NT2/D1 (cell line): ENCODE data around the gene AGXT.

Experiments
- DNase-seq: peaks from one replicate; pipeline ENCODE4 v3.0.0-alpha.2; 2011; ENCODE audit warnings: low read depth, low spot score
- H3K27me3 ChIP-seq: 2 replicates; pipeline ENCODE4 v1.6.0; 2011; ENCODE audit warnings: mild to moderate bottlenecking; ENCODE audit not compliant: insufficient read length, insufficient read depth
- H3K36me3 ChIP-seq: 2 replicates; pipeline ENCODE4 v1.6.1; 2011; ENCODE audit warnings: mild to moderate bottlenecking, low read length, mixed read lengths; ENCODE audit not compliant: insufficient read depth, insufficient read length
- H3K4me1 ChIP-seq: 2 replicates; pipeline ENCODE4 v1.5.1; 2011; ENCODE audit not compliant: insufficient read depth, insufficient read length
- H3K4me3 ChIP-seq: 2 replicates; pipeline ENCODE4 v1.5.1; 2011; ENCODE audit warnings: low read depth; ENCODE audit not compliant: insufficient read length
- H3K9ac ChIP-seq: 2 replicates; pipeline ENCODE4 v1.6.0; 2011; ENCODE audit warnings: low read depth; ENCODE audit not compliant: insufficient read length
- H3K9me3 ChIP-seq: 2 replicates; pipeline ENCODE4 v1.5.1; 2011; ENCODE audit warnings: mild to moderate bottlenecking, low read length; ENCODE audit not compliant: insufficient read depth
- SUZ12 ChIP-seq: IDR thresholded peaks from 2 replicates; pipeline ENCODE4 v1.6.1; 2011; ENCODE audit not compliant: insufficient read length, insufficient read depth; ENCODE audit errors: extremely low read depth
- YY1 ChIP-seq: IDR thresholded peaks from 2 replicates; pipeline ENCODE4 v1.6.1; 2011; ENCODE audit not compliant: insufficient read length, insufficient read depth
- ZNF274 ChIP-seq: IDR thresholded peaks from 2 replicates; pipeline ENCODE4 v1.6.1; 2011; ENCODE audit warnings: mild to moderate bottlenecking, low read depth, low read length

Gene AGXT

GRCh38 chr2:240918258-240919091 lies 49.9 kb downstream of the AGXT start:
- TF ChIP-seq SUZ12 = no peak
- no peak for TF ChIP-seq YY1
- no peak for TF ChIP-seq ZNF274
- Histone ChIP-seq H3K9ac (no peak overlapping the region), H3K4me3 (no peak overlapping the region), H3K9me3 (no peaks in the 10 kb centered on the region), H3K36me3 (no peaks in the 10 kb centered on the region), H3K27me3 (peaks cover 2% of the 10 kb centered on the region), H3K4me1 (peaks cover 36% of the 10 kb centered on the region)
- no peak for DNase-seq

- H3K9ac ChIP-seq = no peak overlapping the region
- peaks cover 33% of the 10 kb centered on the region for H3K4me1 ChIP-seq
- H3K4me3 ChIP-seq = no peak overlapping the region
- no peaks in the 10 kb centered on the region for H3K36me3 ChIP-seq
- H3K9me3 ChIP-seq = no peaks in the 10 kb centered on the region
- DNase-seq = no peak
- peaks cover 2% of the 10 kb centered on the region for H3K27me3 ChIP-seq
- TF ChIP-seq ZNF274 = no peak
- no peak for TF ChIP-seq SUZ12
- no peak for TF ChIP-seq YY1
Observed at GRCh38 chr2:240919161-240919781, 50.6 kb downstream of the AGXT start.

GRCh38 chr2:240919786-240920782 lies 51.5 kb downstream of the AGXT start:
- peaks cover 31% of the 10 kb centered on the region for H3K4me1 ChIP-seq
- H3K4me3 ChIP-seq = no peak overlapping the region
- H3K9me3 ChIP-seq = no peaks in the 10 kb centered on the region
- peaks cover 2% of the 10 kb centered on the region for H3K27me3 ChIP-seq
- no peak overlapping the region for H3K9ac ChIP-seq
- TF ChIP-seq ZNF274 (no peak), YY1 (no peak), SUZ12 (no peak)
- H3K36me3 ChIP-seq = no peaks in the 10 kb centered on the region
- no peak for DNase-seq

GRCh38 chr2:240920783-240921231 lies 52.2 kb downstream of the AGXT start:
- Histone ChIP-seq H3K36me3 (no peaks in the 10 kb centered on the region), H3K4me1 (peaks cover 26% of the 10 kb centered on the region), H3K4me3 (no peak overlapping the region), H3K9ac (no peak overlapping the region), H3K9me3 (no peaks in the 10 kb centered on the region), H3K27me3 (no peaks in the 10 kb centered on the region)
- no peak for DNase-seq
- TF ChIP-seq YY1 (no peak), SUZ12 (no peak), ZNF274 (no peak)

GRCh38 chr2:240921311-240921994 lies 52.8 kb downstream of the AGXT start:
- Histone ChIP-seq H3K27me3 (no peaks in the 10 kb centered on the region), H3K9ac (no peak overlapping the region), H3K4me3 (no peak overlapping the region), H3K36me3 (no peaks in the 10 kb centered on the region), H3K4me1 (peaks cover 24% of the 10 kb centered on the region), H3K9me3 (no peaks in the 10 kb centered on the region)
- TF ChIP-seq SUZ12 (no peak), YY1 (no peak), ZNF274 (no peak)
- no peak for DNase-seq

GRCh38 chr2:240921995-240922244 lies 53.3 kb downstream of the AGXT start:
- no peak for DNase-seq
- no peak overlapping the region for H3K9ac ChIP-seq
- no peak overlapping the region for H3K4me3 ChIP-seq
- TF ChIP-seq YY1 (no peak), ZNF274 (no peak), SUZ12 (no peak)
- H3K36me3 ChIP-seq = no peaks in the 10 kb centered on the region
- H3K27me3 ChIP-seq = no peaks in the 10 kb centered on the region
- H3K4me1 ChIP-seq = peaks cover 20% of the 10 kb centered on the region
- no peaks in the 10 kb centered on the region for H3K9me3 ChIP-seq
